HG03432 (cell line): ENCODE results near the gene NTRK1.
A peak's percentile ranks its signal among the peaks of the same experiment; 100 is the strongest.

Experiments used
- ATAC-seq: cut with Tn5 transposase; IDR thresholded peaks from one replicate; pipeline ENCODE4 v1.9.1; 2021; ENCODE audit warnings: mild to moderate bottlenecking, moderate library complexity; ENCODE audit not compliant: unreplicated experiment

NTRK1 gene

DNA sequence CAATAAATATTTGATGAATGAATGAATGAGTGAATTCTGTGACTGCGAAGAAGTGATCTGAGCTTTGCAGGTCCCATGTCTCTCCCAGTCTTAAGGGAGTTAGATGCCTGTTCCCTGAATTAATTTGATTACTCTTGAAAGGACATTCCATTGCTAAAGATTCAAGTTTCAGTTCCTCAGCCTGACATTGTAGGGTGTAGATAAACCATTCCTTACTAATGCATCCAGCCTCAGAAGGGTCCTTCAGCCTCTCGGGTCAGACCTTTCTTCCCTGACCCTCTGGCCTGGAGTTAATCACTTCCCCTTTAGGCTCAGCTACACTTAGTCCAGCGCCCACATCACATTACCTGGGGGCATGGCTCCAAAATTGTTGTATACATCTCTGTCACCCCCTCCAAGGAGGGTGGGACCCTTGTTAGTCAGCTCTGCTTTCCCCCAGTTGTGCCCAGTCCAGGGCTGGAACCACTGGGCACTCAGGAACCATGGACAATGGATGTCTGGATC lies 4.3 kb upstream of the NTRK1 start:
- ATAC-seq, result no peak

DNA sequence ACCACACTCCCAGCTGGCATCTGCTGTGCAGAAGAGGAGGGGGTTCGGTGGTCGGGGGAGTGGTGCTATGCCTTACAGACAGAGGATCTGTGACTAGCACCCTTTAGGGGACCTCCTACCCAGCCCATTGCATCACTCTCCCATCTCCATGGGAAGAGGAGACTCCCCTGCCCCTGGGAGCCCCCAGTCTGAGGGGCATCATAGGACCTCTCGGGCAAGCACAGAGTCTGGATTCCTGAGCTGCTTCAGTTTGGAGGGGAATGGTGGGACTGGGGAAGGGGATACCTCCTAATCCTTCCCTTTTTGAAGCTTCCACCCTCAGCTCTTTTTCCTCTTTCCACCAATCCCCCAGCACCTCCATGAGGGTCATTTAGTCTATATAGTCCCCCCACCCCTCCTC lies 3.1 kb upstream of the NTRK1 start:
- no peak for ATAC-seq

DNA sequence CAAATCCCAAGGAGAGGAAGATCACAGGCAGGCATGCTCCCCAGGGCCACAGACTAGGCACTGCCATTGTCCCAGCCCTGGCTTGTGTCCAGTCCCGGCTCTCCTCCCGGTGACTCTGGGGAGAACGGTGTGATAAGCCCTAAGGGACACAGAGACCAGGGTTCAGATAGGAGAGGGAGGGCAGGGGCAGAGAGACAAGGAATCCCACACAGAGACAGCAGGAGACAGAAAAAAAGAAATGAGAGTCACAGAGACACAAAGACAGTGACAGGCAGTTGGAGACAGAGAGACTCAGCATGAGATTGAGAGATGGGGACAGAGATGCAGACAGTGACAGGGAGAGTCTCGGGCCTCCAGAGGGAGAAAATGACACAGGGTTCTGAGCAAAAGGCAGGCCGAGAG lies 2.1 kb upstream of the NTRK1 start:
- no peak for ATAC-seq

DNA sequence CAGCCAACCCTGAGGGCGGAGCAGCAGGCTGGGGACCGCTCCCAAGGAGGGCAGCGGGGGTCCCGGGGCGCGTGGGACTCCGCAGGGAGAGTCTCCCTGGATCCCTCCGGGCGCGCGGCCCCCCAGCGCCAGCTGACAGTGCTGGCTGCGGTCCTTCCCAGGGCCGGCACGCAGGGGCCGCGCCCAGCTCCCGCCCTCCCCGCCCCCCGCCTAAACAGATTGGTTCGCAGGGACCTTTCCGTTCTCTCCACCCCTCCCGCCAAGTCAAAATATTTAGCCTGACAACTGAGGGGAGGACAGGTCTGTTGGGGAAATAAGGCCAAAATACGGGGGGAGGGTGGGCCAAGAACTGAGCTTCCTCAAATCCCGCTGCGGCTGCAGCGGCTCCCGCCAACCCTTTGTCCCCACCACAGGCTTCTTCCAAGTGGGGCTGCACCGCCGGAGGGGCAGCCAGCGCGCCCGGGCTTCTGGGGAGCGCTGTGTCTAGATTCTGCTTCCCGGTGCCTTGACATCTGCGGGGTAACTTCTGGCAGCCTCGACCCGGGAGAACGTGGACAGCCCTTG lies 1.6 kb upstream of the NTRK1 start, which contains the start of gene INSRR:
TSS of gene INSRR (minus strand) at position 159 of the 564 bp plus-strand sequence. CDS start 496 bp downstream, outside the sequence.
- ATAC-seq, result no peak

DNA sequence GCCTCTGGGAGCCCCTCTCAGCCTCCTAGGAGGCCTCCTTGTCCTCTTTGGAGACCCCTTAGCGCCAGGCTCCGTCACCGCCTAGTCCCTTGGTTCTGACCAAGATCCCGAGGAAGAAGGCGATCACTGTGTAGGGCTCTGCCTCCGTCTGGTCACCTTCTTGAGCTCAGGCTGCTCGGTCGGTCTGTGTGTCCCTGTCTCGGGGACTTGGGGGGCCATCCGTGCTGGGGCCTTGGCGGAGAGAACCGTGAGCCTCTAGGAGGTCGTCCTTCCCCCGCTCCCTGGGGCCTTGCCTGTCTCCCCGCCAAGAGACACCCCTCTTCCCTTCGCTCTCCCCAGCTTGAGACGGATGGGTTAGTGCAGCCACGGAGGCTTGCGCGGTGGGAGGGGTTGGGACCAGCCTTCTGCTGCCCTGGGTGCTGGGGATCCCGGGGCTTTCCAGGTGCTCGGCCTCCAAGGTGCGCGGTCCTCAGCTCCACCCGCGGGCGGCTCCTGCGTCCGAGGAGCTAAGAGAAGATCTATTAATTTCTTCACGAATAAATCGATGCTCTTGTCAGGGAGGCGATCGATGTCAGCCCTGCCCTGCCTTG lies 1.0 kb upstream of the NTRK1 start:
- ATAC-seq, result peak; percentile 36

DNA sequence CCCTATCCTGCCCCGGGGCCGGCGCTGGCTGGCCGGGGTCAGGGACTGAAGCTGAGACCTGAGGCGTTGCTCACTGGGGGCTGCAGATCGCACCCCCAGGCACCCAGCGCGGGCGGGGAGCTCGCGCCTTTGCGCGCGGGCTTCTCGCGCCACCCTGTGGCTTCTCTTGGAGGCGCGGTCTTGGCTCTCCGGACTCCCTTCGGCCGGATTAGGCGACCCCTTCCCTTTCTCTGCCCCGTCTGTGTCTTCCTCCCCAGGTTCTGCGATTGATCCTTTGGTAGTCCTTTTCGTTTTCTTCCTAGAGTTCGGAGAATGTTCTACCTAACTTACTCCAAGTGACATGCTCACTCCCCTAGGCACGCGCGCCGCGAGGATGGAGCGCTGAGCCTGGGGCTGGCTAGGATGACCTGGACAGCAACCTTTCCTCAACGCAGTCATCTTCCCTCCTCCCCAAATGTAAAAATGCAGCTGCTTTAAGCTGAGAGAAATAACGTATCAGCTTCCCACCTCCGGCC lies 495 bp upstream of the NTRK1 start:
- peak; percentile 62 for ATAC-seq

DNA sequence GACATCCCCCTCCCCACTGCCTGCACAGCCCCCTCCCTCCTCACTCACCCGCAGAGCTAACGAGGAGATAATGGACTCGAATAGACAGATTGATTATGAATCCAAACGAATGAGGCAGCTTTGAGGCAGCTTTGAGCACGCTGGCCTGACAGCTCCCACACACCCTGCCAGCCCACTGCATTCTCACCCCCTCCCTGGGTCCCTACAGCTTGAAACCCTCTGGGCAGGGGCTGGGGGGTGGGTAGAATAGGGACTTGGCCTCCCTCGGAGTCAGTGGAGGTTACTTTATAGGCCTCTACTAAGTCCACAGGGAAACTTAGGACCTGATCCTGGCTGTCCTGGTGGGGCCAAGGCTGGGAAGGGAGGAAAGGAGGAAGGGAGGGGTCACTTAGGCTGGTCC lies 1.9 kb downstream of the NTRK1 start:
- no peak for ATAC-seq

DNA sequence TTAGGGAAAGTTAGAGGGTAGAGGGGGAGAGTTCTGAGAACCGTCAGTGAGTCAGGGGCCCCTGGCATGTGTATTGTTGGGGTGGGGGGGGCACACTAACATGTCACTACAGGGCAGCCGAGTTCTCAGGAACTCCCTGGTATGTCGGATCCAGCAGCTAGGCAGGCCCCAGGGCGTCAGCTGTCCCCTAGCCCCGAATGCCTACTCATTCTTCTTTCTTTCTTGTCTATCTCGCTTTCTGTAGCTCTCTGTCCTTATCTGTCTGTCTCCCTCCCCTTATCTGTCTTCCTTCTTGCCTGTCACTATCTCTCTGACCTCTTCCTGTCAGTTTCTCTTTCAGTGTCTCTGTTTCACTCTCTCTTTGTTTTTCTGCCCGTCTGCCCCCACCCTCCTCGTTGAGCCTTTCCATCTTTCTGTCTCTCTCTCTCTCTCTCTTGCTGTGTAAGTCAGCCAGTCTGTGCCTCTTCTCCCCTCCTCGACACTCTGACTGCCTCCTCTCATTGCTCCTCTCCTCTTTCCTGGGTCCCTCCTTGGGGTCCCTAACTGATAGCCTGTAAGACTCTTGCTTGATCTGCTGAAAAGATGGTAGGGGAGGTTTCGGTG lies 2.4 kb downstream of the NTRK1 start:
- ATAC-seq, result no peak

DNA sequence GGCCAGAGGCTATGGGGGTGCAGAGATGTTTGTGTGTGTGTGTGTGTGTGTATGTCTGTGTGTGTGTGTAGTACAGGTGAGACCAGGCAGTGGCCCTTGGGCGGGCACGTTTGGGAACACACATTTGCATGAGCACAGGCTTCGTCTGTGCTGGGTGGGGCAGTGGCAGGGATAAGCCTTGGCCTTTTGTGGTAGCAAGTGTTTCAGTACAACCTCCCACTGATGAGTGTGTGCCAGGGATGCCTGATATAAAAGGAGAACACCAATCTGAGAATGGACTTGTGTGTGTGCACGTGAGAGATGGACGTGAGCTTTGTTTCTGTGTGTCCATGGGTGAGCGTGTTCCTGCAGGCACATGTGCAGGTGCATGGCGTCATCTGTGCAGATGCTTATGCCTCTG lies 3.0 kb downstream of the NTRK1 start:
- ATAC-seq, result no peak

DNA sequence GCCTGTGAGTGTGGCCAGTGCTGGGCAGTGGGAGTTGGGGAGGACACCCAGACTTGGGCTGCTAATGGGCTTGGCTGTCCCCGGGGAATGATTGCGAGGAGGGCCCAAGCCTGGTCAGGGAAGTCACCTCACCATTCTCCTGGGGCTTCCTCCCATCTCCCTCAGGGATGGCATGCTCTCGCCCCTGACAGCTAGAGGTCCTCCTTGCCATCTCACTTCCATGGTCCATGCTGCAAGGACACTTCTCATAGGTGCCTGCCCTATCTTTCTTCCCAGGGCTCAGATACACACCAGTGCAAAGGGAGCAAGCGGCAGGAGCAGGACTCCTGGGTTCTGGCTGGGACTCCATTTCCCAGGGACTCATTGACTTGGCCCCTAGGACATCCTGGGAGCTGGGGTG lies 4.1 kb downstream of the NTRK1 start:
- no peak for ATAC-seq

DNA sequence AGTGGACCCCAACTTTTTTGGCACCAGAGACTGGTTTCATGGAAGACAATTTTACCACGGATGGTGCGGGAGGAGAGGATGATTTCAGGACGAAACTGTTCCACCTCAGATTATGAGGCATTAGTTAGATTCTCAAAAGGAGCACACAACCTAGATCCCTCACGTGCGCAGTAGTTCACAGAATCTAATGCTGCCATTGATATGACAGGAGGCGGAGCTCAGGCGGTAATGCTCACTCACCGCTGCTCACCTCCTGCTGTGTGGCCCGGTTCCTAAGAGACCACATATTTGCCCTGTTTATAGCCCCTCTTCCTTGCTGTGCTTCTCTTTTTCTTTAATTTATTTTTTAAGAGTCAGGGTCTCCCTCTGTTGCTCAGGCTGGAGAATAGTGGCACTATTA lies 4.6 kb downstream of the NTRK1 start:
- ATAC-seq, result no peak

DNA sequence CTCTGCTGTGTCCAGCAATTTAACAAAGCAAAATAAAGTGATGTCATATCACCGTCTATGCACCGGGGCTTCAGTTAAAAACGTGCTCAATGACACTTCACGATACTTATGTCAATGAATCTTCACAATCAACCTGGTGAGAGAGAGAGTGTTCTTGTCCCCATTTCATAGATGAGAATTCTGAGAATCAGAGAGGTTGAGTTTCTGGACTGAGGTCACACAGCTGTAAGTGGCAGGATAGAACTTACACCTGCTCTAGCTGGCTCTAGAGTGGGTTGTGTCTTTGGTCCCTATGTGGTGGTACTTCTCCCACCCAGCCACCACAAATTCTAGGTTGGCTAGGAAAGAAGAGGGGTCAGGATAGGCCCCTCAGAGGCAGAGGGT lies 5.2 kb downstream of the NTRK1 start:
- no peak for ATAC-seq

DNA sequence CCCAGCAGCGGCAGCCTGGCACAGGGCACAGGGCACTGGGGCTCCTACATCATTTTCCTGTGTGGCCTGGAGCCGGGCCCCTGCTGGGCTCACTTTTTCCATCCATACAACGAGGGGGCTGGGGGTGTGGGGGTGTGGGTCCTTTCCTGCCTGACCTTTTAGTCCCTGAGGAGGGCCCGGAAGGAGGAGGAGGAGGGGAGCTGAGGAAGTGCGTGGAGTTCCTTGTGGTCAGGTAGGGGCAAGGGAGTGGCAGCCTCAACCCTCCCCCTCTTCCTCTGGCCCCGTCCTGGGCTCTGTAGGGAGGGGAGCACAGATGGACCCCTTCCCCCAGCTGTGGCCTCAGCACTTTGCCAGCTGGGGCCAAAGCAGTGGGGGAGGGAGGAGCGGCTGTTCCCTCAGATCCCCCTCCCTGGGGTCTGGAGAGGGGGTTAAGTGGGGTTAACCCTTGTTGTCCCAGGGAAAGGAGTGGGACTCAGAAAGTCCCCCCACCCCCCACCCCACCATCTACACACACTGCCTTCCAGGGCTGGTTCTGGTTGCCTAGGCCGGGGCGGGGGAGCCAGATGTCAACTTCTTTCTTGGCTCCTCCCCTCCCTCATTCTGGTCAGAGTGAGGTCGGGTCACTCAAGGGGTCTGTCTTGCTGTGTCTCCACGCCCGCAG lies 5.7 kb downstream of the NTRK1 start:
- no peak for ATAC-seq

DNA sequence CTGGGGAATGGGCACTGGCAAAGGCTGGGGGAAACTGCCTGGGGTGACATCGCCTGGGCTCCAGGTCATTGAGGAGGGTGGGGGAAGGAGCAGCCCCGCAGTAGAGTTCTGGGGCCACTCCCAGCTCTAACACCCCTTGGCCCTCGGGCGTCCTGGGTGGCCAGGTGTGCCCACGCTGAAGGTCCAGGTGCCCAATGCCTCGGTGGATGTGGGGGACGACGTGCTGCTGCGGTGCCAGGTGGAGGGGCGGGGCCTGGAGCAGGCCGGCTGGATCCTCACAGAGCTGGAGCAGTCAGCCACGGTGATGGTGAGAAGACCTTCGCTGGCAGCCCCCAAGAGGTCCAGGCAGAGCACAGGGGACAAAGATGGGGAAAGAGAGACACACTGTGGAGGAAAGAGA lies 7.7 kb downstream of the NTRK1 start:
- no peak for ATAC-seq

DNA sequence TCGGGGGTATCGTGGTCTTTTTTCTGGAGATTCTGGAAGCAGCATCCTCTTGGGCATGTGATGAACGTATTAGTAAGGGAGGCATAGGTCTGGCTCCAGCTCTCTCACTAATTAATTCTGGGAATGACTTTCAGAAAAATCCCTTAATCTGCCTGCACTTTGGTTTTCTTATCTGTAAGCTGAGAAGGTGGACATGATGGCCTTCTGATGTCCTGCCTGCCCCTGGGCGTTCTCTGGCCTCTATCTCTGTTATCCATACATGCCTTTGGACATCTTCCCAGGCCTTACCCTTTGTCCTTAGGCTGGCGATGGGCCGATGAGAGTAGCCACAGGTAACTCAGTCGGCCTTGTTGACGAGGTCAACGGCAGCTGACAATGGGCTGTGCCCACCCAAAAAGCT lies 8.8 kb downstream of the NTRK1 start:
- ATAC-seq, result no peak

DNA sequence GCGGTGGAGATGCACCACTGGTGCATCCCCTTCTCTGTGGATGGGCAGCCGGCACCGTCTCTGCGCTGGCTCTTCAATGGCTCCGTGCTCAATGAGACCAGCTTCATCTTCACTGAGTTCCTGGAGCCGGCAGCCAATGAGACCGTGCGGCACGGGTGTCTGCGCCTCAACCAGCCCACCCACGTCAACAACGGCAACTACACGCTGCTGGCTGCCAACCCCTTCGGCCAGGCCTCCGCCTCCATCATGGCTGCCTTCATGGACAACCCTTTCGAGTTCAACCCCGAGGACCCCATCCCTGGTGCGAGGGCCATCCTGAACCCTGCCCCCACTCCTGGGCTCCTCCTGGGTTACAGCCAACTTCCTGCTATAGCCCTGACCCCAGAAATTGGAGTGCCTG lies 13.0 kb downstream of the NTRK1 start:
- no peak for ATAC-seq

DNA sequence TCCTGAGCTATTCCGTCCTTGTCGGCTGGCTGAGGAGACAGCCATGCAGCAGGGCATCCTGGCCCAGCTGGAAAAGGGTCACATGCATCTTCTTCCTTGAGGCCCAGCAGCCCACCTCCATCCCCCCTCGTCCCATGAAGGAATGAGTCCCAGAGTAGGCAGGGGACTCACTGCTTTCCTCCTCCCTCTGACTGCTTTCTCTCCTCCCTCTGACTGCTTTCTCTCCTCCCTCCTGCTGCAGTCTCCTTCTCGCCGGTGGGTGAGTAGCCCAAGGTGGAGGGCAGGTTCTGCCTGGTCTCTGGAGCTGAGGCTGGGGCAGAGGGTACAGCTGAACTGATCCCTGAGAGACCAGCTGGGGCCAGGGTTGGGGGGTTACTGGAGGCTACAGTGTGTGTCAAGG lies 13.5 kb downstream of the NTRK1 start:
- no peak for ATAC-seq

DNA sequence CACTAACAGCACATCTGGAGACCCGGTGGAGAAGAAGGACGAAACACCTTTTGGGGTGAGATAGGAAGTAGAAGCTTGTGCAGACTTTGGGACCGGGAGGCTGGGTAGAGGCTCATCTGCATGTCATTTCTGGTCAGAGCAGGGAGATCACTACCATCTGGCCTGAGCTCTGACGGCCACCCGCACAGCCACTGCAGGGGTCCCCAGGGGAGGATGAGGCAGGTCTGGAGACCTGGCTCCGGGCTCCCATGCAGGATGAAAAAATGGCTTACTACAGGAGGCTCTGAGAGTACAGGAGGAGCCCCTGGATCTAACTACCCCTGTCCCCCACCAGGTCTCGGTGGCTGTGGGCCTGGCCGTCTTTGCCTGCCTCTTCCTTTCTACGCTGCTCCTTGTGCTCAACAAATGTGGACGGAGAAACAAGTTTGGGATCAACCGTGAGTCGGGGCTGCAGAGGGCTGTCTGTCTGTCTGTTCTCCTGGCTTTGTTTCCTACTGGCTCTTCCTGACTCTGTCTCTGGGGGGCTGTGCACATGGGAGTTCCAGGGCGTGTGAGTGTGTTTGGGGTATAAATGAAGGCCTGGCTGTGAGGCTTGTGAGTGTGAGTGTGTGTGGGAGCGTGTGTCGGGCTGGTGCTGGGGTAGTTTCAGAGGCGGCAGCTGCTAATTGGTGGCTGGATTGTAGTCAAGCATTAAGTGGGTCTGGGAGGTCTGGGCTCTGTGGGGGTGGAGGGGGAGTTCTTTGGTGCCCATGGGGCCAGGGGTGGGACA lies 14.1 kb downstream of the NTRK1 start:
- no peak for ATAC-seq

DNA sequence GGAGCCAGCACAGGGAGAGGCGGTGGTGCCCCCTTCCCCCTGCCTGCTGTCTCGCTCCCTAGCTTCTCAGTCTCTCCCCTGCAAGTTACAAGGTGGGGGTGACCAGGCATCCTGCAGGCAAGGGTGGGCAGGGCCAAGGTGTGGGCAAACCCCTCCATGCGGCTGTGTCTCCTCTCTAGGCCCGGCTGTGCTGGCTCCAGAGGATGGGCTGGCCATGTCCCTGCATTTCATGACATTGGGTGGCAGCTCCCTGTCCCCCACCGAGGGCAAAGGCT lies 14.6 kb downstream of the NTRK1 start:
- ATAC-seq, result no peak

DNA sequence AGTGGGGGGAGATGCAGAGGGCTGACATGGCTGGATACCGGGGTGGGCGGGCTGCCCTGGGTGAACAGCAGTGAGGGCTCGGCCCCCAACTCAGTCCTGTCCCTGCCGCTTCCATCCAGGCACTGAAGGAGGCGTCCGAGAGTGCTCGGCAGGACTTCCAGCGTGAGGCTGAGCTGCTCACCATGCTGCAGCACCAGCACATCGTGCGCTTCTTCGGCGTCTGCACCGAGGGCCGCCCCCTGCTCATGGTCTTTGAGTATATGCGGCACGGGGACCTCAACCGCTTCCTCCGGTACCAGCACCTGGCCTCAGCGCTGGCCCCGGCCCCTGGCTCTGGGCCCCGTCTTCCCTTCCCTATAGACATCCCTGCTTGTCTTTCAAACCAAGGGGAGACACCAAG lies 15.6 kb downstream of the NTRK1 start:
- ATAC-seq, result no peak

DNA sequence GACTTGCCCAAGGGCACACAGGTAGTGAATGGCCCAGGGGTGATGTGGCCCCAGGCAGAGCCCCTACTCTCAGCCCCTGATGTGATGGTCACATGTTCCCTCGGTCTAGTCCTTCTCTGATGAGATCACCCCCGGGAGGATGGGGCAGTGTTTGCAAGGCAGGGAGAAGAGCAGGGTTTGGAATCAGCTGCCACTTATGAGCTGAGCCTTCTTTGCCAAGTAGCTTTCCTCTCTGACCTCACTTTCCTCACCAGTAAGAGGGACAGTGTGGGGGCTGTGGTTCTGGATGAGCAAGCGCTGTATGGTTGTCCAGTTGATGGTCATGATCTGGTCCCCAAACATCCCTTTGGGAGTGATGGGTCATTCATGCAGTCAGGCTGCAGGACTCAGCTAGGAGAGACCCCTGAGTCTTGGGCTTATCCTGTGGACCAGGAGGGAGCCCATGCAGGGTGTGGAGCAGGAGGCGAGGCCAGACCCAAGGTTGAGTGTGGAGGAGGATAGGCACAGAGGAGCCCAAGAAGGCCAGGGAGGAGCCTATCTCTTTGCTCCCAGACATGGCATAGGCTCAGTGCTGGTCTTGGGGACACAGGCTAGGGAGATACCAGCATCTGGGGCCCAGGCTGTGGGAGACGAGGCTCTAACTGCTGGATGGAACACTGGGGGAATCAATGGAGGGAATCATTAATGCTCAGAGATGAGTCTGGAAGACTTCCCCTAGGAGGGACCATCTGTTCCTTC lies 16.9 kb downstream of the NTRK1 start:
- ATAC-seq, result no peak
